Measurements from ENCODE around the gene CRMP1. TPM values are rescaled to one million over a fixed set of nuclear protein-coding genes. Genes with fewer than 3 reads are reported as not detected.

Gene CRMP1

DNA sequence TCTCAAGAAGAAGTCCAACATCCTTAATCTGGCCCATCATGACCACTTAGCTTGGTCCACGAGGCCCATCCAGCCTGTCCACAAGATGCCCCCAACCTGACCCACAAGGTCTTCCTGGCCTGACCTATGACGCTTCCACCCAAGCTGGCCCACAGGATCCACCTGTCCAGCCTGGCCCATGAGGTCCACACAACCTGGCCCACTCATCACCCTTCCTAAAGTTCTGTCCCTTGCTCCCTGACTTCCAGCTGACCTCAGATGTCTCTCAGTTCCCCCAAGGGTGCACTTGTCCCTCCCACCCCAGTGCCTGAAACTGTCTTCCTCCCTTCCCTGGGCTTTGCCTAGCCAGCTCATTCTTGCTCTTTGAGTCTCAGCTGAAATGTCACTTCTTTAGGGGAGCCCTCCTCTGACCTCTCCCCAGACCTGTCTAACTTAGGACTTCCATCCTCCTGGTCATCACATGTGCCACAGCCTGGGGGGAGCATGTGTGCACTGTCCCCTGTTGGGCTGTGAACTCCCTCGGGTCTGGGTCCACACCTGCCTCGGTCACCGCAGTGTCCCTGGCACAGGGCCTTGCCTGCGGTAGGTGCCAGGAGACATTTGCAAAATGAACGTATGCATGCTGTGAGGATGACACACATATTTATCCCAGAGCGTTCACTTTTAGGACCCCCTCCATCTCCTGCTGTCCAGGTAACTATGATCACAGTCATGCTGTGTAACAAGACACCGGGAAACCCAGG, 120.2 kb downstream of the CRMP1 start:
- H3K9me3 ChIP-seq (replicated peaks; ENCODE audit: low read length): peaks cover 7% of the 10 kb centered on the region
- H3K36me3 ChIP-seq (ENCODE audit: insufficient read depth, low read length): peaks cover 91% of the 10 kb centered on the region
- no peak overlapping the region for H3K9ac ChIP-seq (ENCODE audit: low read depth, low read length)
- H3K4me3 ChIP-seq (ENCODE audit: low read length): no peak overlapping the region
- no peaks in the 10 kb centered on the region for H3K27me3 ChIP-seq (ENCODE audit: control insufficient read depth, insufficient read depth, low read length)
- no peak overlapping the region for H3K4me2 ChIP-seq (ENCODE audit: low read length)
- H3K4me1 ChIP-seq (ENCODE audit: control insufficient read depth, insufficient read depth, low read length): no peaks in the 10 kb centered on the region

Small RNAs within 50 kb of the gene (small RNA-seq; reads per million reads assigned to genes)
- gene MIR378D1: not detected
